T47D (cell line): Measurements from ENCODE around the gene HNRNPA2B1.
A peak's percentile ranks its signal among the peaks of the same experiment; 100 is the strongest.
"Not testable (repeated sequence)": the region's sequence is repeated elsewhere in the genome, so short reads cannot be mapped to it uniquely, and the experiment has no call there.

Experiments
- DNase-seq, 2 experiments: peaks; one replicate each; pipeline versions ENCODE4 v3.0.0 to v3.0.0-alpha.2; 2011 to 2012; ENCODE audit warnings: low read depth in 1 of 2, low spot score in 1 of 2
- JUND ChIP-seq: IDR thresholded peaks from 2 replicates; pipeline ENCODE4 v1.6.1; 2012; ENCODE audit warnings: low read depth
- in situ Hi-C: cut with HindIII; loops from 2 replicates; pipeline ENCODE4 v1.10.0; 2016; ENCODE audit warnings: low sequenced_read_pairs, low pct_unique_long_range_greater_than_20kb

Gene HNRNPA2B1

DNA sequence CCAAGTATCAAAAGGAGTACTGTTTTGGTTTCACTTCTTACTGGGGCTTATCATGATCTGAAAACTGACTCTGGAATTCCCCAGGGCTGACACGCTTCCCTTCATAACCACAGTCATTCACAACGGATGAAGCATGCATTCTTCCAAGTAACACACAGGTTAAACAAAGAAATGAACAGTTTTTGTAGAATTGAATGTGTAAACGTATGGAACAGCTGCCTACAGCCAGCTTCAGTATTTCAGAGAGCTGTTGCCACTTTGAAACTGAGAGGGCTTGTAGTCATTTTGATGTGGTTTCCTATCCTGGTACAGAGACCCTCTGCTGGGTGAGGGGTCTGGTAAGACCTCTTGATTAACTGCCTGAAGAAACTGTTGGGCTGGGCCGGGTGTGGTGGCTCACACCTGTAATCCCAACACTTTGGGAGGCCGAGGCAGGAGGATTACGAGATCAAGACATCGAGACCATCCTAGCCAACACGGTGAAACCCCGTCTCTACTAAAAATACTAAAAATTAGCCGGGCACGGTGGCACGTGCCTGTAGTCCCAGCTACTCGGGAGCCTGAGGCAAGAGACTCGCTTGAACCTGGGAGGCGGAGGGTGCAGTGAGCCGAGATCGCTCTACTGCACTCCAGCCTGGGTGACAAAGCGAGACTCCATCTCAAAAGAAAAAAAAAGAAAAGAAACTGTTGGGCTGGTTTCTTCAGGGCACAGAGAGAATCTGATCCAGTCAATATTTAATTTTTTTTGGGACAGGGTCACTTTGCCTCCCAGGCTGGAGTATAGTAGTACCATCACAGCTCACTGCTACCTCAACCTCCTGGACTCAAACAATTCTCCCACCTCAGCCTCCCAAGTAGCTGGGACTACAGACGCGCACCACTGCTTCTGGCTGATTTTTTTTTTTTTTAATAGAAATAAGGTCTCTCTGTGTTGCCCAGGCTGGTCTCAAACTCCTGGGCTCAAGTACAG is 43.8 kb downstream of the HNRNPA2B1 start:
- no peak for TF ChIP-seq JUND
- peak in 1 of 2 experiments; percentile 61 for DNase-seq
- in situ Hi-C loops = no loop called here

DNA sequence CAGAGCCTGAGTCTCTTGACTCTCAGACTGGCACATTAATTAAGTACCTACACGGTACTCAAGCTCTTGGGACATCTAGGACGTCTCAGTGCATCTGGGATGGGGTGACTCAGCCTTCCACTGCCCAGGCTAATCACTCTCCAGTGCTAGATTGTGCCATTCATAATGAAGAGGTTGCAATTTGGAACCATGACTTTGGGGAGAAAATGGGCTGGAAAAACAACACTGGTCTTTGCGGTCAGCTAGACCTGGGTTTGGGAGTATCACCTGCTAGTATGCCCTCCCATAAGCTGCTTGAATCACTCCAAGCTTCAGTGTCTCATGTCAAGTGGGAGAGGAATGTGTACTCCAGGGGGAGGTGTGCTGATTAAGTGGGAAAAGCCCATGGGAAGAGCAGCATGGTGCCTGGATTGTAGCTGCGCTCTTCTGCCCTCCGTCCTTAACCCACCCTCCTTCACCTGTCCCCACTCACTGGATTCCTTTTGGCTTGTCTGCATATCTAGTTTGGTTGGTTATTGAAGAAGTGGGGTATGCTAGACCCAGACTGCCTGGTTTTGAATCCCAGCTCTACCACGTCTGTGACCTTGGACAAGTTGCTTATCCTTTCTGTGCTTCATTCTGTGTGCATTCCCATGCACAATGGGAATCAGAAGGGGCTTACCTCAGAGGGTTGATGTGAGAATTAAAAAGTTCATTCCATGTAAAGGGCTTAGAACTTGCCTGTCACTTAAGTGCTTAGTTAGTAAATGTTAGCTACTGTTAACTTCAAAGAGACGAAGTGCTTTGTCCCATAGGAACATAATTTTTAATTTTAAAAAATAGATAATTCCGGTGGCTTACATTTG is 44.8 kb downstream of the HNRNPA2B1 start:
- in situ Hi-C loops = no loop called here
- TF ChIP-seq JUND = no peak
- DNase-seq = no peak

DNA sequence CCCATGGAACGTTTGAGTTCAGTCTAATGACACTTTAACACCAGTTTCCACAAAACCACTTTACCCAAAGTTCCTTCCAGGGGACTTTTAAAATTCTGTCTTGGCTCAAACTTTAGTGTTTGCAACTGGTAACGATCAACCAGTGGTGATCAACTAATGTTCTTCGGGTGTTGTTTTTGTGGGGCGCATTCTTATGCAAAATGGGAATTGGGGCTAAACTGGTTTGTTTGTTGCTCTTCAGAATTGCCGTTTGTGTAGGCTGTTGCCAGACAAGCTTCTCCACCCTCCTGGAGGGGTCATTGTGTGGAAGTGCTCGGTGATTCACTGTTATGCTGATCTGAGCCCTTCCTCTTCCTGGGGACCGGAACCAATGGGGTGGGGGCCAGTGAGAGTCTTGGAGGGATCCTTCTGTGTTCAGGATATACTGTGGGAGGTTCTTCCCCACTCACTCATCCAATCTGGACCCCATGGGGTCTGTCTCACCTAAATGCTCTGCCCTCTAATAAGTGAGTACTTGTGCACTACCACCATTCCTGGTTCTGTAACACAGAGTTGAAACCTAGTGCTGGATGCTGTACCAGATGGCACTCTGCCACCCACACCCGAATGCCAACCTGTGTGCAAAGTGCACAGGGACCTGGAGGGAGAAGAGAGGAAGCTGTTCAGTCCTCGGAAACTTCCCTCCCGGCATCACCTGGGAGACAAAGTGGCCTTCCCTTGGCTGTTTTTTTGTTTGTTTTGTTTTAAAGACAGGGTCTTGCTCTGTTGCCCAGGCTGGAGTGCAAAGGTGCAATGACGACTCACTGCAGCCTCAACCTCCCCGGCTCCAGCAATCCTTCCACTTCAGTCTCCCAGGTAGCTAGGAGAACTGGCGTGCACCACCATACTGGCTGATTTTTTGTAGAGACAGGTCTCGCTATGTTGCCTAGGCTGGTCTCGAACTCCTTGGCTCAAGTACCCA is 46.4 kb downstream of the HNRNPA2B1 start:
- no peak for TF ChIP-seq JUND
- in situ Hi-C loops = no loop called here
- DNase-seq = no peak

DNA sequence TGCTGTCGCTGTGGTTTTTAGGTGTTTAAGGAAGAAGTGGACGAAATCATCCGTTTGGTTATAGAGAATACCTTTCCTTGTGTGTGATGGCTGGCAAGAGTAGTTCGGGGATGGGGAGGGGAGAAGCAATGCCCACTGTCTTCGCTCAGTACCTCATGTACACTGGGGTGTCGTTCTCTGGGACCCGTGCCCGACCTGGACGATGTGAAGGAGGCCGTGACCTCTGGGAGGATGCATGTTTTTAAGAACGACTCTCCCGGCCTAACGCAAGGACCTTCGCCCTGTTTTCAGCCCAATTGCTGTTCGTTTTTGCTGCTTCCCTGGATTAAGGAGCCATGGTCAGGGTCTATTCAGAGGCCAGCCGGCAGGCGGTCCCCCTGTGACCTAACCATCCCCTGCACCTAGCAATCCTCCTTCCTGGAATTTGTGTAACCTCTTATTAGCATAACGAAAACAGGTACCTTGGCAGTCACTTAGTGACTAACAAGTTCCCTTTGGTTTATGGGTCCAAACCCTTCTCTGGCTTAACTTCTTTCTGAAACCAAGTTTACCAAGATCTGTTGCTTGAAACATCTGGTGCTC is 47.2 kb downstream of the HNRNPA2B1 start:
- no peak for TF ChIP-seq JUND
- in situ Hi-C loops = no loop called here
- no peak for DNase-seq

DNA sequence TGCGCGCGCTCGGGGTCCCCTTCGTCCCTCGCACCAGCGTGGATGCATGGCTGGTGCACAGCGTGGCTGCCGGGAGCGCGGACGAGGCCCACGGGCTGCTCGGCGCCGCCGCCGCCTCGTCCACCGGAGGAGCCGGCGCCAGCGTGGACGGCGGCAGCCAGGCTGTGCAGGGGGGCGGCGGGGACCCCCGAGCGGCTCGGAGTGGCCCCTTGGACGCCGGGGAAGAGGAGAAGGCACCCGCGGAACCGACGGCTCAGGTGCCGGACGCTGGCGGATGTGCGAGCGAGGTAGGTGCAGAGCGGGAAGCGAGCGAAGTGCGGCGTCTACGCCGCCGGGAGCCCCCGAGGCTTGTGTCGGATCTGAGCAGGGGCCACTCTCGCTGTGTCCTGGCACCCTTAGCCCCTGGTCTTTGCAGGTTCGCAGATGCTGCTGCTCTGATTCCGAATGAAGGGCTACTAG is 47.7 kb downstream of the HNRNPA2B1 start:
- DNase-seq, in situ Hi-C loops: not testable (repeated sequence)

DNA sequence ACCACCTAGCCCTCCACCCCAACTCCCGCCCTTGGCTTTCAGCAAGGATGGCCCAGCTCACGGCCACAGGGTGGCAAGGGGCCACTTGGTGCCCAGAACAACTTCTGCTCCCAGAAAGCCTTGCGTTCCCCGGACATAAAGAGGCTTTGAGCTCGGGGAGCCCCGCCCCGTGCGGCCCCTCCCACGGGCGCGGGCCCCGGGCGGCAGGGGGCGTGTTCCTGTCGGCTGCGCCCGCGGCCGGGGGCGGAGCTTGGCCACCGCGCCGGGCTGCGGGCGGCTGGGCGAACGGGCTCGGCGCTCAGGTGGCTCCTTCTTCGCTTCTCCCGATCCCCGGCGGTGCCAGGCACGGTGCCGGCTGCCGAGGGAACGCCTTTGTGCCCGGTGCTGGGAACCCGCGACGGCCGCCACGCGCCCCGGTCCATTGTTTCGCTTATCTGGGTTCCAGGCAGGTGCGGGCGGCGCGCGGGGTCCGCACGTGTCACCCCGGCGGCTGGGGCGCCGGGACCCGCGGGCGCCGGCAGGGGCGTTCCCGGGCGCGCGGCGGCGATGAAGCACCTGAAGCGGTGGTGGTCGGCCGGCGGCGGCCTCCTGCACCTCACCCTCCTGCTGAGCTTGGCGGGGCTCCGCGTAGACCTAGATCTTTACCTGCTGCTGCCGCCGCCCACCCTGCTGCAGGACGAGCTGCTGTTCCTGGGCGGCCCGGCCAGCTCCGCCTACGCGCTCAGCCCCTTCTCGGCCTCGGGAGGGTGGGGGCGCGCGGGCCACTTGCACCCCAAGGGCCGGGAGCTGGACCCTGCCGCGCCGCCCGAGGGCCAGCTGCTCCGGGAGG is 48.4 kb downstream of the HNRNPA2B1 start, which contains the start of gene NFE2L3:
Gene NFE2L3 (plus strand): TSS at position 246 of the 829 bp plus-strand sequence. CDS start 301 bp downstream, at position 547.
- DNase-seq = peak; percentile 52 to 82
- in situ Hi-C loops = no loop called here
- TF ChIP-seq JUND = no peak

DNA sequence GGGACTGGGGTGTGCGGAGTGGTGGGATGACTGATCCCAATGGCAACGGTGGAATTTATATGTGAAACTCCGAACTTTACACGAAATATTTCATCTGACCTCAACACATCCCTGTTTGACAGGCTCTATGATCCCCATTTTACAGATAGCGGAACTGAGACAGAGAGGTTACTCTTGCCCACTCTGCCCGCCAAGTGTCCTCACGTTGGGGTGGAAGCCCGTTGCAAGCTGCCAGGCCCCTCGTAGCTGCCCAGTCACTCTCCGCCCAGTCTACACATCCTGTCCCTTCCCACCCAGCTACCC is 48.9 kb downstream of the HNRNPA2B1 start:
- DNase-seq = no peak
- in situ Hi-C loops = no loop called here
- TF ChIP-seq JUND = no peak

DNA sequence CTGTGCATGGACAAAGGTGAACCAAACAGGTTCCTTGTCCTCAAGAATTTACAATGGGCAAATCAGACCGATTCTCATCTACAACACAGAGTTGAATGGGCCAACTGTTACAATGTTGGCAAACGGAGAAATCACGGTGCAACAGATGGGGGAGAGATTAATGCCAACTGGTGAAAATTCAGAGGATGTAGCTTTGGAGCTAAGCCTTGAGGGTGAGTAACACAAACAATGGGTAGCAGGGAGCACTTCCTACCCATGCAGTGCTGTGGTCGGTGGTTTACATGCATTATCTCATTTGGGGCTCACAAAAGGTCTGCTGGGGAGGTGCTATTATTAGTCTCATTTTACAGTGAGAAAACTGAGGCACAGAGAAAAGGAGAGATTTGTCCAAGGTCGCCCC is 49.5 kb downstream of the HNRNPA2B1 start:
- no peak for DNase-seq
- no peak for TF ChIP-seq JUND
- in situ Hi-C loops = no loop called here

DNA sequence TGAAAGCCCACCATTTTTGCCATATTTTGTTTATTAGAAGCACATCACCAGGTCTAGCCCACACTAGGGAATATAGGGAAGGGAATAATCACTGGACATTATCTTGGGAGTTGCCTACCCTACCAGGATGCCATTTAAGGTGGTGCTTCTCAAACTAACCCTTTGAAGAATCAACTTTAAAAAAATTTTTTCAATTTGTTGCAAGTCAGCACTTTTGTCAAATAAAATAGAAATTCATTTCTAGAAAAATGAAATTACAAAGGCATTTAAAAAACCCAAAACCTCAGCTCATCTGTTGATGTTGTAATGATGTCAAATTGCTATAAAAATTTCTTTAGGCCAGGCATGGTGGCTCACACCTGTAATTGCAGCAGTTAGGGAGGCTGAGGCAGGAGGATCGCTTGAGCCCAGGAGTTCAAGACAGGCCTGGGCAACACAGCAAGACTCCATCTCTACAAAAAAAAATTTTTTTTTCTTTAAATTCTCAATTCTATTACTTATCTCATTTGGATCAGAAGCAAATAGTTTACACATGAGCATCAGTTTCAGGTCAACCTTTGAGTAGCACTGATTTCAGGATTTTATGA is 51.1 kb downstream of the HNRNPA2B1 start:
- DNase-seq = no peak
- TF ChIP-seq JUND = no peak
- in situ Hi-C loops = no loop called here

DNA sequence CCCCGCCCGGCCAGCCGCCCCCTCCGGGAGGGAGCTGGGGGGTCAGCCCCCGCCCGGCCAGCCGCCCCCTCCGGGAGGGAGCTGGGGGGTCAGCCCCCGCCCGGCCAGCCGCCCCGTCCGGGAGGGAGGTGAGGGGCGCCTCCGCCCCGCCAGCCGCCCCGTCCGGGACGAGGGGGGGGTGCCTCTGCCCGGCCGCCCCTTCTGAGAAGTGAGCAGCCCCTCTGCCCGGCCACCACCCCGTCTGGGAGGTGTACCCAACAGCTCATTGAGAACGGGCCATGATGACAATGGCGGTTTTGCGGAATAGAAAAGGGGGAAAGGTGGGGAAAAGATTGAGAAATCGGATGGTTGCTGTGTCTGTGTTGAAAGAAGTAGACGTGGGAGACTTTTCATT is 52.2 kb downstream of the HNRNPA2B1 start:
- DNase-seq, in situ Hi-C loops: not testable (repeated sequence)

DNA sequence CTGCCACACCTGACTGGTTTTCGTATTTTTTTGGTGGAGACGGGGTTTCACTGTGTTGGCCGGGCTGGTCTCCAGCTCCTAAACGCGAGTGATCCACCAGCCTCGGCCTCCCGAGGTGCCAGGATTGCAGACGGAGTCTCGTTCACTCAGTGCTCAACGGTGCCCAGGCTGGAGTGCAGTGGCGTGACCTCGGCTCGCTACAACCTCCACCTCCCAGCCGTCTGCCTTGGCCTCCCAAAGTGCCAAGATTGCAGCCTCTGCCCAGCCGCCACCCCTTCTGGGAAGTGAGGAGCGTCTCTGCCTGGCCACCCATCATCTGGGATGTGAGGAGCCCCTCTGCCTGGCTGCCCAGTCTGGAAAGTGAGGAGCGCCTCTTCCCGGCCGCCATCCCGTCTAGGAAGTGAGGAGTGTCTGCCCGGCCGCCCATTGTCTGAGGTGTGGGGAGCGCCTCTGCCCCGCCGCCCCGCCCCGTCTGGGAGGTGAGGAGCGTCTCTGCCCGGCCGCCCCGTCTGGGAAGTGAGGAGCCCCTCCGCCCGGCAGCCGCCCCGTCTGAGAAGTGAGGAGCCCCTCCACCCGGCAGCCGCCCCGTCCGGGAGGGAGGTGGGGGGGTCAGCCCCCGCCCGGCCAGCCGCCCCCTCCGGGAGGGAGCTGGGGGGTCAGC is 52.8 kb downstream of the HNRNPA2B1 start:
- in situ Hi-C loops = not testable (repeated sequence)

More for the DNA sequence above, 52.8 kb downstream of the HNRNPA2B1 start:
- not testable (repeated sequence) for DNase-seq
